Endothelial cell of umbilical vein (primary cell): ENCODE data around the gene GHRHR. TPM values are rescaled to one million over a fixed set of nuclear protein-coding genes. Genes with fewer than 3 reads are reported as not detected.

Source experiments
- BruUV-seq: library from RNA; stranded (reverse); fragments of 400-500 nt; replicated peaks from 2 replicates; lab custom pipeline; 2021; lab: Mats Ljungman, UMichigan
- CTCF ChIA-PET: fragments of 300-600, 350-600 bp; sonication (Branson Sonifier 250); formaldehyde crosslinking; loops from one replicate; lab custom pipeline; 2021; ENCODE audit warnings: antibody characterized with exemption, inconsistent platforms; lab: Charles Lee
- POLR2A ChIA-PET: fragments of 300-600, 350-600 bp; sonication (Branson Sonifier 250); formaldehyde crosslinking; loops from one replicate; lab custom pipeline; 2021; ENCODE audit warnings: antibody characterized with exemption, inconsistent platforms; lab: Charles Lee
- DNase-seq: peaks from one replicate; pipeline ENCODE4 v3.0.0-alpha.2; 2011; ENCODE audit warnings: low read depth, low spot score
- FAIRE-seq: peaks from 2 replicates; lab custom pipeline; 2011; peaks lifted over from hg19 to GRCh38; lab: Jason Lieb, UNC
- H2AFZ ChIP-seq: 2 replicates; pipeline ENCODE4 v1.6.0; 2012; ENCODE audit warnings: low read depth, low read length, control low read depth, inconsistent platforms
- H3K27ac ChIP-seq: 2 replicates; pipeline ENCODE4 v1.5.1; 2011; ENCODE audit warnings: low read depth, mild to moderate bottlenecking, control low read depth, low read length, moderate library complexity; ENCODE audit not compliant: insufficient read depth
- H3K27me3 ChIP-seq, 2 experiments: 2 replicates each; pipeline versions ENCODE4 v1.6.0 to v1.6.1; 2011; ENCODE audit warnings: low read length in 2 of 2, mixed read lengths in 1 of 2; ENCODE audit not compliant: control insufficient read depth in 2 of 2, insufficient read depth in 2 of 2
- H3K36me3 ChIP-seq, 2 experiments: 2 replicates in 1 of 2; 3 replicates in 1 of 2; pipeline ENCODE4 v1.5.1; 2011; ENCODE audit warnings: low read length in 2 of 2, mild to moderate bottlenecking in 1 of 2, moderate library complexity in 1 of 2; ENCODE audit not compliant: control insufficient read depth in 2 of 2, insufficient read depth in 2 of 2; ENCODE audit errors: extremely low read depth in 1 of 2
- H3K4me1 ChIP-seq: 3 replicates; pipeline ENCODE4 v1.5.1; 2011; ENCODE audit warnings: mild to moderate bottlenecking, low read length; ENCODE audit not compliant: control insufficient read depth, insufficient read depth; ENCODE audit errors: extremely low read depth
- H3K4me2 ChIP-seq: 2 replicates; pipeline ENCODE4 v1.6.1; 2011; ENCODE audit warnings: low read length, control low read depth, mixed read lengths; ENCODE audit not compliant: insufficient read depth
- H3K4me3 ChIP-seq, 3 experiments: fragments of 200-600 bp in 1 of 3; sonication (generic), shearing (Covaris generic) in 1 of 3; replicated peaks in 1 of 3; 2 replicates each; pipeline ENCODE4 v1.5.1; 2011 to 2016; ENCODE audit warnings: control low read depth in 3 of 3, low read length in 3 of 3, mild to moderate bottlenecking in 2 of 3, inconsistent platforms in 1 of 3, low read depth in 1 of 3, moderate library complexity in 1 of 3; ENCODE audit not compliant: insufficient read depth in 1 of 3
- H3K79me2 ChIP-seq: 2 replicates; pipeline ENCODE4 v1.6.0; 2012; ENCODE audit warnings: low read length, inconsistent platforms; ENCODE audit not compliant: control insufficient read depth, insufficient read depth
- H3K9ac ChIP-seq: replicated peaks from 2 replicates; pipeline ENCODE3; 2011; ENCODE audit warnings: low read length, control low read depth; ENCODE audit not compliant: insufficient read depth; ENCODE audit errors: extremely low read depth
- H3K9me1 ChIP-seq: replicated peaks from 3 replicates; pipeline ENCODE4 v1.6.0; 2011; ENCODE audit warnings: mild to moderate bottlenecking, low read length; ENCODE audit not compliant: control insufficient read depth, insufficient read depth; ENCODE audit errors: extremely low read depth
- H3K9me3 ChIP-seq: replicated peaks from 2 replicates; pipeline ENCODE4 v1.5.1; 2012; ENCODE audit warnings: low read length, inconsistent platforms; ENCODE audit not compliant: control insufficient read depth, insufficient read depth
- H4K20me1 ChIP-seq: replicated peaks from 2 replicates; pipeline ENCODE3; 2011; ENCODE audit warnings: mild to moderate bottlenecking, low read length; ENCODE audit not compliant: control insufficient read depth, insufficient read depth; ENCODE audit errors: extremely low read depth
- EZH2 ChIP-seq: IDR thresholded peaks from 2 replicates; pipeline ENCODE4 v1.6.1; 2012; ENCODE audit warnings: borderline replicate concordance, low read depth, mild to moderate bottlenecking, moderate library complexity, low read length, inconsistent platforms; ENCODE audit not compliant: severe bottlenecking
- FOS ChIP-seq: IDR thresholded peaks from 2 replicates; pipeline ENCODE4 v1.6.1; 2011; ENCODE audit warnings: mild to moderate bottlenecking, low read length, moderate library complexity, borderline replicate concordance; ENCODE audit not compliant: insufficient read depth
- GATA2 ChIP-seq: IDR thresholded peaks from 2 replicates; pipeline ENCODE4 v1.7.0; 2011; ENCODE audit warnings: low read depth, mild to moderate bottlenecking, moderate library complexity, mixed read lengths, low read length; ENCODE audit not compliant: insufficient read length, insufficient read depth
- JUN ChIP-seq: IDR thresholded peaks from 2 replicates; pipeline ENCODE4 v1.6.1; 2011; ENCODE audit warnings: borderline replicate concordance, low read depth; ENCODE audit not compliant: insufficient read length, insufficient read depth
- MYC ChIP-seq: IDR thresholded peaks from one replicate; pipeline ENCODE4 v1.6.1; 2011; ENCODE audit warnings: mild to moderate bottlenecking, low read depth, low read length
- POLR2A ChIP-seq: IDR thresholded peaks from 2 replicates; pipeline ENCODE4 v1.6.1; 2012; ENCODE audit warnings: low read depth, mild to moderate bottlenecking, control low read depth, low read length
- POLR2AphosphoS5 ChIP-seq: IDR thresholded peaks from 2 replicates; pipeline ENCODE4 v1.6.1; 2012; ENCODE audit warnings: low read depth, mild to moderate bottlenecking, control low read depth, low read length, moderate library complexity; ENCODE audit not compliant: insufficient read depth
- dilution Hi-C: fragments of 300-500 bp; cut with MboI; formaldehyde crosslinking; loops from one replicate; pipeline ENCODE4 v1.15.0; 2019; ENCODE audit warnings: low sequenced_read_pairs; ENCODE audit not compliant: extremely low pct_ligation_motif_present
- intact Hi-C: fragments of 100-400 bp; cut with micrococcal nuclease; formaldehyde crosslinking; loops from one replicate; pipeline ENCODE4 v1.10.0; 2022
- polyA plus RNA-seq, 4 experiments: library from polyadenylated mRNA; depleted of rRNA in 3 of 4; stranded (reverse) in 3 of 4; unstranded in 1 of 4; fragments of >200 nt; gene quantifications; 2 replicates each; pipeline versions ENCODE4 v1.2.1 to v1.2.3, GENCODE V29; 2011 to 2012; ENCODE audit warnings: missing spikeins in 1 of 4
- total RNA-seq: library from RNA; stranded (reverse); gene quantifications from 2 replicates; pipeline ENCODE4 v1.2.3, GENCODE V29; 2021
- TF ChIP-seq, protein P1 (sequence below): IDR thresholded peaks from 2 replicates; pipeline ENCODE4 v1.6.1; 2011; ENCODE audit not compliant: insufficient read depth, insufficient read length
- TF ChIP-seq, protein P2 (sequence below), 2 donors: IDR thresholded peaks; 1 replicate in 1 of 2; 2 replicates in 1 of 2; pipeline ENCODE4 v1.5.1; 2011; ENCODE audit warnings: low read length in 2 of 2, mild to moderate bottlenecking in 2 of 2, moderate library complexity in 2 of 2, control low read depth in 1 of 2, inconsistent platforms in 1 of 2, low read depth in 1 of 2; ENCODE audit not compliant: insufficient read depth in 1 of 2; ENCODE audit errors: extremely low read depth in 1 of 2

GHRHR gene
- total and polyA plus RNA-seq, 2 donors (not counting 3 experiments of a cell fraction or from before 2014, with no cell fraction given) = not detected

DNA sequence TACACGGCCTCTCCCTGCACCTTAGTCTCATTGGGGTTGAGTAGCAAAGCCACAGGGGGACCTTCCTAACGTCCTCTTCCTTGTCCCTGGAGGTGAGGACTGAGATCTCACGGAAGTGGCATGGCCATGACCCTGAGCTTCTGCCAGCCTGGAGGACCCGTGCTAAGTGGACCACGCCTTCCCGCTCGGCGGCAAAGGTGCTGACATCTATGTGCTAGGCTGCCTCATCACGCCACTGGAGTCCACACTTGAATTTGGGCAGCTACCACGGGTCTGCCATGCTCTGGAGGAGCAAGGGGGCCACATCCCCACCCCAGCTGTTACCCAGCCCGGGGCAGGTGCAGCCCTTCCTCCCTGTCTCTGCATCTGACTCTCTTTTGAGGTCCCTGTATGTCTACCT lies 15.3 kb downstream of the GHRHR start:
- Histone ChIP-seq H3K79me2 (no peaks in the 10 kb centered on the region), H3K27ac (no peak overlapping the region), H3K9me1 (no peaks in the 10 kb centered on the region), H3K4me3 (no peak overlapping the region), H3K4me1 (peaks cover 1% of the 10 kb centered on the region), H3K4me2 (no peak overlapping the region), H3K27me3 (peaks cover 7 to 8% of the 10 kb centered on the region in 2 experiments), H3K9me3 (no peaks in the 10 kb centered on the region), H3K36me3 (no peaks in the 10 kb centered on the region), H4K20me1 (no peaks in the 10 kb centered on the region), H2AFZ (no peak overlapping the region), H3K9ac (no peak overlapping the region)
- TF ChIP-seq GATA2 (no peak), POLR2AphosphoS5 (no peak), JUN (no peak), EZH2 (no peak), MYC (no peak), POLR2A (no peak), FOS (no peak)
- TF ChIP-seq, protein P1, sequence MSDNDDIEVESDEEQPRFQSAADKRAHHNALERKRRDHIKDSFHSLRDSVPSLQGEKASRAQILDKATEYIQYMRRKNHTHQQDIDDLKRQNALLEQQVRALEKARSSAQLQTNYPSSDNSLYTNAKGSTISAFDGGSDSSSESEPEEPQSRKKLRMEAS = no peak
- TF ChIP-seq, protein P2, sequence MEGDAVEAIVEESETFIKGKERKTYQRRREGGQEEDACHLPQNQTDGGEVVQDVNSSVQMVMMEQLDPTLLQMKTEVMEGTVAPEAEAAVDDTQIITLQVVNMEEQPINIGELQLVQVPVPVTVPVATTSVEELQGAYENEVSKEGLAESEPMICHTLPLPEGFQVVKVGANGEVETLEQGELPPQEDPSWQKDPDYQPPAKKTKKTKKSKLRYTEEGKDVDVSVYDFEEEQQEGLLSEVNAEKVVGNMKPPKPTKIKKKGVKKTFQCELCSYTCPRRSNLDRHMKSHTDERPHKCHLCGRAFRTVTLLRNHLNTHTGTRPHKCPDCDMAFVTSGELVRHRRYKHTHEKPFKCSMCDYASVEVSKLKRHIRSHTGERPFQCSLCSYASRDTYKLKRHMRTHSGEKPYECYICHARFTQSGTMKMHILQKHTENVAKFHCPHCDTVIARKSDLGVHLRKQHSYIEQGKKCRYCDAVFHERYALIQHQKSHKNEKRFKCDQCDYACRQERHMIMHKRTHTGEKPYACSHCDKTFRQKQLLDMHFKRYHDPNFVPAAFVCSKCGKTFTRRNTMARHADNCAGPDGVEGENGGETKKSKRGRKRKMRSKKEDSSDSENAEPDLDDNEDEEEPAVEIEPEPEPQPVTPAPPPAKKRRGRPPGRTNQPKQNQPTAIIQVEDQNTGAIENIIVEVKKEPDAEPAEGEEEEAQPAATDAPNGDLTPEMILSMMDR (IDR thresholded peaks at IDR 0.05; ENCODE audit: extremely low read depth in 1 of 2, insufficient read depth in 1 of 2, low read depth in 1 of 2, low read length in 2 of 2) = no peak
- ChIA-PET CTCF (interaction anchor here (0.8 to 18.6 kb wide), 9 partner anchors 11 to 231 kb away, joined by 3 to 1079 read pairs (median 7); no protein-coding TSS in a partner anchor), POLR2A (no interaction called here)
- BruUV-seq = no TSS peak
- dilution Hi-C loops (no loop called here), intact Hi-C loops (no loop called here)
- DNase-seq (no peak), FAIRE-seq (no peak)
